A673 (cell line): Measurements from ENCODE around the gene SLC22A2. TPM values are rescaled to one million over a fixed set of nuclear protein-coding genes. Genes with fewer than 3 reads are reported as not detected.

Experiments
- BruUV-seq: library from RNA; stranded (reverse); fragments of 400-500 nt; replicated peaks from 2 replicates; lab custom pipeline; 2021; lab: Mats Ljungman, UMichigan
- CTCF ChIA-PET: fragments of 300-600 bp; sonication (Branson Sonifier 250); formaldehyde crosslinking; loops from one replicate; lab custom pipeline; 2022; ENCODE audit warnings: antibody characterized with exemption; lab: Charles Lee
- POLR2A ChIA-PET: fragments of 300-600 bp; sonication (Branson Sonifier 250); formaldehyde crosslinking; loops from one replicate; lab custom pipeline; 2022; ENCODE audit warnings: antibody characterized with exemption; ENCODE audit not compliant: low non-redundant PET; lab: Charles Lee
- DNase-seq: peaks from one replicate; pipeline ENCODE4 v3.0.0-alpha.2; 2015; ENCODE audit warnings: low spot score
- H3K27ac ChIP-seq: fragments of 200-600 bp; sonication (generic); 2 replicates; pipeline ENCODE4 v1.5.1; 2016; ENCODE audit warnings: mixed run types, low read depth, mild to moderate bottlenecking, mixed read lengths, antibody characterized with exemption, low read length; ENCODE audit not compliant: poor library complexity, severe bottlenecking
- H3K27me3 ChIP-seq: fragments of 200-600 bp; sonication (generic); replicated peaks from 2 replicates; pipeline ENCODE4 v1.6.1; 2017; ENCODE audit warnings: mixed run types, low read depth, mild to moderate bottlenecking, mixed read lengths, antibody characterized with exemption, low read length; ENCODE audit not compliant: insufficient read depth, poor library complexity
- H3K36me3 ChIP-seq: fragments of 200-600 bp; sonication (generic); 2 replicates; pipeline ENCODE4 v1.6.1; 2016; ENCODE audit warnings: mixed run types, mild to moderate bottlenecking, mixed read lengths, antibody characterized with exemption, low read length; ENCODE audit not compliant: insufficient read depth, poor library complexity, severe bottlenecking
- H3K4me1 ChIP-seq: fragments of 200-600 bp; sonication (generic); 2 replicates; pipeline ENCODE4 v1.6.1; 2017; ENCODE audit warnings: mixed run types, mild to moderate bottlenecking, mixed read lengths, antibody characterized with exemption, low read length; ENCODE audit not compliant: insufficient read depth, poor library complexity, severe bottlenecking
- H3K4me3 ChIP-seq: fragments of 200-600 bp; sonication (generic); 2 replicates; pipeline ENCODE4 v1.5.1; 2016; ENCODE audit warnings: low read depth, mixed run types, mild to moderate bottlenecking, mixed read lengths, low read length; ENCODE audit not compliant: poor library complexity, severe bottlenecking
- H3K9me3 ChIP-seq: fragments of 200-600 bp; sonication (generic); 2 replicates; pipeline ENCODE4 v1.6.1; 2016; ENCODE audit warnings: mixed run types, low read depth, mild to moderate bottlenecking, mixed read lengths, antibody characterized with exemption, low read length; ENCODE audit not compliant: poor library complexity, severe bottlenecking
- EZH2 ChIP-seq: fragments of 200-600 bp; sonication (generic); IDR thresholded peaks from 2 replicates; pipeline ENCODE4 v1.6.1; 2017; ENCODE audit warnings: borderline replicate concordance, low read depth, mild to moderate bottlenecking, mixed read lengths, antibody characterized with exemption, low read length; ENCODE audit not compliant: poor library complexity, severe bottlenecking
- intact Hi-C: fragments of 100-400 bp; cut with micrococcal nuclease; formaldehyde crosslinking; loops from one replicate; pipeline ENCODE4 v1.10.0; 2022; ENCODE audit not compliant: unreplicated experiment
- total RNA-seq: library from RNA; stranded (reverse); gene quantifications from 2 replicates; pipeline ENCODE4 v1.2.3, GENCODE V29; 2021
- TF ChIP-seq, protein P1 (sequence below): fragments of 300-800, 200-600 bp; sonication (generic); conservative IDR thresholded peaks from 2 replicates; pipeline ENCODE4 v1.5.1; 2017; ENCODE audit warnings: low read depth, mild to moderate bottlenecking, antibody characterized with exemption, low read length, moderate library complexity, mixed read lengths

Gene SLC22A2
- total RNA-seq, 1 experiment from 2014 or later, result not detected

DNA sequence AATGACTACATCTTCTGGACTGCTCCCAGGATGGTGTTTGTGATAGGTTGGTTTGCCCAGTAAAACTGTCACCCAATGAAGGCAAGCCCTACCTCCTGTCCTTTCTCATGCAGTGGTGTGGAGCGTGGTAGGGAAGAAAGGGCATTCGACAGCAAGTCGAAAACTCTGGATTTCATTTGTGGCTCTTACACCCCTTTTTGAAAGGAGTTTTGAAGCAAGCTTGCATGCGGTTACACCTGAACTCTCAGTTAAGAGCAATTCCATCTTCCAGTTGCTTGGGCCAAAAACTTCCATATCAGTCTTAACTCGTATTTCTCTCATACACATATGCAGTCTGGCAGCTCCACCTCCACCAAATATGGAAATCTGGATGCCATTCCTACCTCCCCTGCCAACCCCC is 19.7 kb upstream of the SLC22A2 start:
- no peaks in the 10 kb centered on the region for H3K36me3 ChIP-seq
- TF ChIP-seq EZH2, result no peak
- TF ChIP-seq, protein P1, sequence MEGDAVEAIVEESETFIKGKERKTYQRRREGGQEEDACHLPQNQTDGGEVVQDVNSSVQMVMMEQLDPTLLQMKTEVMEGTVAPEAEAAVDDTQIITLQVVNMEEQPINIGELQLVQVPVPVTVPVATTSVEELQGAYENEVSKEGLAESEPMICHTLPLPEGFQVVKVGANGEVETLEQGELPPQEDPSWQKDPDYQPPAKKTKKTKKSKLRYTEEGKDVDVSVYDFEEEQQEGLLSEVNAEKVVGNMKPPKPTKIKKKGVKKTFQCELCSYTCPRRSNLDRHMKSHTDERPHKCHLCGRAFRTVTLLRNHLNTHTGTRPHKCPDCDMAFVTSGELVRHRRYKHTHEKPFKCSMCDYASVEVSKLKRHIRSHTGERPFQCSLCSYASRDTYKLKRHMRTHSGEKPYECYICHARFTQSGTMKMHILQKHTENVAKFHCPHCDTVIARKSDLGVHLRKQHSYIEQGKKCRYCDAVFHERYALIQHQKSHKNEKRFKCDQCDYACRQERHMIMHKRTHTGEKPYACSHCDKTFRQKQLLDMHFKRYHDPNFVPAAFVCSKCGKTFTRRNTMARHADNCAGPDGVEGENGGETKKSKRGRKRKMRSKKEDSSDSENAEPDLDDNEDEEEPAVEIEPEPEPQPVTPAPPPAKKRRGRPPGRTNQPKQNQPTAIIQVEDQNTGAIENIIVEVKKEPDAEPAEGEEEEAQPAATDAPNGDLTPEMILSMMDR, result no peak
- intact Hi-C loops, result no loop called here
- no peak overlapping the region for H3K27ac ChIP-seq
- BruUV-seq, result no TSS peak
- POLR2A ChIA-PET, result no interaction called here
- CTCF ChIA-PET, result no interaction called here
- no peaks in the 10 kb centered on the region for H3K27me3 ChIP-seq
- no peak for DNase-seq
- no peaks in the 10 kb centered on the region for H3K4me1 ChIP-seq
- H3K9me3 ChIP-seq, result no peaks in the 10 kb centered on the region
- no peak overlapping the region for H3K4me3 ChIP-seq

DNA sequence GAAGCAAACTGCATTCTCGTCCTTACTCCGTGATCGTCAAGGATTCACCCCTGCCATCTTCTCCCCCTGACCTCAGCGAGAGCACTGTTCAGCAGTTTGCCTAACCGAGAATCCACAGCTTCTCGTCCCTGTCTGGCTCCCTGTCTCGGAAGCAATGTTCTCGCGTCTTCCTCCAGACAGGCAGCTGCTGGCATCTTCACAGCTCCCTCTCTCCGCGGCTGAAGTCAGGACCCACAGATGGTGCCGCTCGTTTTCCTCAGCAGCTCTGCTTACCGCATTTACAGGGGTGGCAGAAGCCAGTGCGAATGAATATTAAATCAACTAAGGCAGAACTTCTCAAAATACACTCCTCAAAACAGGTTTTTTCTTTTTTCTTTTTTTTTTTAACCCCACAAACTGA is 18.9 kb upstream of the SLC22A2 start:
- Histone ChIP-seq H3K27ac (no peak overlapping the region), H3K4me1 (no peaks in the 10 kb centered on the region), H3K4me3 (no peak overlapping the region), H3K27me3 (no peaks in the 10 kb centered on the region), H3K9me3 (no peaks in the 10 kb centered on the region), H3K36me3 (no peaks in the 10 kb centered on the region)
- DNase-seq, result no peak
- POLR2A ChIA-PET, result no interaction called here
- no peak for TF ChIP-seq EZH2
- TF ChIP-seq, protein P1, result no peak
- no TSS peak for BruUV-seq
- CTCF ChIA-PET, result no interaction called here
- intact Hi-C loops, result no loop called here

DNA sequence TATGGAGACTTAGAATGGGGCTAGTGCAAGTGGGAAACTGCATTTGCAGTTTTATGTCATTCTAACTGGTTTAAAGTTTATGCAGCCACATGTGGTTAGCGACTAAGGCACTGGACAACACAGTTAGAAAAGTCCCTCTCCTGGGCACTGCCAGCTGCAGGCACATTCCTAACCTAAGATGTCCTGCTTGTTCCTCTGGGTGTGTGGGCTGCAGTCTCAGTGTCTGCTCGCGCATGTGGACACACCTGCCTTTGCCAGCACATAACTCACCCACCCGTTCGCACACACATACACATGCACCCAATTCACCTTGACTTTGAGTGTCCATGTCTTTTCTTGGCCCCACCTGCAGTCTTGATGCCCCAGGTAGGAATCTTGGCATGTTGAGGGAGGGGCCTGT is 18.5 kb upstream of the SLC22A2 start:
- Histone ChIP-seq H3K4me3 (no peak overlapping the region), H3K27me3 (no peaks in the 10 kb centered on the region), H3K36me3 (no peaks in the 10 kb centered on the region), H3K27ac (no peak overlapping the region), H3K4me1 (no peaks in the 10 kb centered on the region), H3K9me3 (no peaks in the 10 kb centered on the region)
- TF ChIP-seq EZH2, result no peak
- DNase-seq, result no peak
- intact Hi-C loops, result no loop called here
- CTCF ChIA-PET, result no interaction called here
- BruUV-seq, result no TSS peak
- POLR2A ChIA-PET, result no interaction called here

DNA sequence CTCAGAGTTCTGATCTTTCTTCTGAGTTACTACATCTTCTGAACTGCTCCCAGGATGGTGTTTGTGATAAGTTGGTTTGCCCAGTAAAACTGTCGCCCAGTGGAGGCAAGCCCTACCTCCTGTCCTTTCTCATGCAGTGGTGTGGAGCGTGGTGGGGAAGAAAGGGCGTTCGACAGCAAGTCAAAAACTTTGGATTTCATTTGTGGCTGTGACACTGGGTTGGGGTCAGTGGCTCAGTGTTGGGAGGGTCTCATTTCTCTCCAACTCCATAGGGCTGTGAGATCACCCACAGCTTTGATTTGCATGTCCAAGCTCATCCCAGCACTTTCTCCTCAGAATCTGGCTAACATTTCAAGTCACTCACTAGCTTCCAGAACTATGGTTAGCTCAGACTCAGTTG is 17.5 kb upstream of the SLC22A2 start:
- no TSS peak for BruUV-seq

More for the DNA sequence above, 17.5 kb upstream of the SLC22A2 start:
- Histone ChIP-seq H3K27ac (no peak overlapping the region), H3K4me1 (no peaks in the 10 kb centered on the region), H3K27me3 (no peaks in the 10 kb centered on the region), H3K9me3 (no peaks in the 10 kb centered on the region), H3K4me3 (no peak overlapping the region), H3K36me3 (no peaks in the 10 kb centered on the region)
- DNase-seq, result no peak
- CTCF ChIA-PET, result no interaction called here
- intact Hi-C loops, result no loop called here
- TF ChIP-seq, protein P1, result no peak
- TF ChIP-seq EZH2, result no peak
- POLR2A ChIA-PET, result no interaction called here
